DOHH2 (cell line): Measurements from ENCODE around the gene ZNF322.
"Not testable (repeated sequence)": the region's sequence is repeated elsewhere in the genome, so short reads cannot be mapped to it uniquely, and the experiment has no call there.

ENCODE experiments used
- H3F3A ChIP-seq: fragments of 200-600 bp; sonication (generic), shearing (Covaris generic); 2 replicates; pipeline ENCODE4 v1.6.0; 2016; ENCODE audit warnings: antibody characterized with exemption, mild to moderate bottlenecking; ENCODE audit not compliant: control insufficient read depth, insufficient read depth
- H3K27ac ChIP-seq: fragments of 200-600 bp; sonication (generic); 2 replicates; pipeline ENCODE4 v1.5.1; 2014; ENCODE audit warnings: low read depth, mild to moderate bottlenecking, low read length, moderate library complexity
- H3K27me3 ChIP-seq: fragments of 200-600 bp; sonication (generic); 2 replicates; pipeline ENCODE4 v1.6.1; 2014; ENCODE audit warnings: mild to moderate bottlenecking, low read length, mixed read lengths; ENCODE audit not compliant: control insufficient read depth
- H3K36me3 ChIP-seq: fragments of 200-600 bp; sonication (generic); 2 replicates; pipeline ENCODE4 v1.6.1; 2014; ENCODE audit warnings: mild to moderate bottlenecking, low read length, moderate library complexity, mixed read lengths; ENCODE audit not compliant: control insufficient read depth
- H3K4me1 ChIP-seq: fragments of 200-600 bp; sonication (generic); 2 replicates; pipeline ENCODE4 v1.6.1; 2014; ENCODE audit warnings: mild to moderate bottlenecking, low read length, mixed read lengths; ENCODE audit not compliant: control insufficient read depth
- H3K4me2 ChIP-seq: fragments of 200-600 bp; sonication (generic); 2 replicates; pipeline ENCODE4 v1.6.0; 2014; ENCODE audit warnings: mild to moderate bottlenecking, low read length, moderate library complexity
- H3K4me3 ChIP-seq: fragments of 200-600 bp; sonication (generic); 2 replicates; pipeline ENCODE4 v1.5.1; 2014; ENCODE audit warnings: mild to moderate bottlenecking, low read length, mixed read lengths
- H3K79me2 ChIP-seq: fragments of 200-600 bp; sonication (generic); 2 replicates; pipeline ENCODE4 v1.6.1; 2014; ENCODE audit warnings: mild to moderate bottlenecking, low read length, mixed read lengths; ENCODE audit not compliant: control insufficient read depth
- H3K9me2 ChIP-seq: fragments of 200-600 bp; sonication (generic); replicated peaks from 2 replicates; pipeline ENCODE4 v1.6.1; 2014; ENCODE audit warnings: mild to moderate bottlenecking, low read length, mixed read lengths; ENCODE audit not compliant: control insufficient read depth
- H3K9me3 ChIP-seq: fragments of 200-600 bp; sonication (generic); 2 replicates; pipeline ENCODE4 v1.6.1; 2014; ENCODE audit warnings: antibody characterized with exemption, low read length, mixed read lengths; ENCODE audit not compliant: control insufficient read depth, insufficient read depth
- H4K20me1 ChIP-seq: fragments of 200-600 bp; sonication (generic); 2 replicates; pipeline ENCODE4 v1.6.0; 2014; ENCODE audit warnings: low read depth, mild to moderate bottlenecking, antibody characterized with exemption, low read length, moderate library complexity; ENCODE audit not compliant: control insufficient read depth, insufficient read depth
- CTCF ChIP-seq: fragments of 200-600 bp; sonication (generic); IDR thresholded peaks from one replicate; pipeline ENCODE4 v1.5.1; 2014; ENCODE audit warnings: antibody characterized with exemption, mild to moderate bottlenecking, low read depth, low read length; ENCODE audit not compliant: poor library complexity, severe bottlenecking
- EZH2phosphoT487 ChIP-seq: fragments of 200-600 bp; sonication (generic); IDR thresholded peaks from 2 replicates; pipeline ENCODE4 v1.6.1; 2017; ENCODE audit warnings: borderline replicate concordance, mild to moderate bottlenecking, antibody characterized with exemption, low read length, moderate library complexity, mixed read lengths

ZNF322 gene

GRCh38 chr6:26659042-26659999 lies at the start of gene ZNF322:
Gene ZNF322 (minus strand): TSS chr6:26659746. CDS start chr6:26638553, 21,193 bp downstream.
- TF ChIP-seq EZH2phosphoT487 (no peak), CTCF (no peak)
- H3K27me3 ChIP-seq, result no peaks in the 10 kb centered on the region
- H3K9me2 ChIP-seq, result no peaks in the 10 kb centered on the region
- H3F3A ChIP-seq, result no peaks in the 10 kb centered on the region
- peaks cover 10% of the 10 kb centered on the region for H3K79me2 ChIP-seq
- H3K27ac ChIP-seq, result no peak within 1 kb of the TSS
- H3K4me3 ChIP-seq, result peak within 1 kb of the TSS; percentile 84
- peaks cover 5% of the 10 kb centered on the region; the same call in 1 of the 2 replicates for H3K36me3 ChIP-seq
- peak within 1 kb of the TSS; percentile 87 for H3K4me2 ChIP-seq
- H3K4me1 ChIP-seq, result peaks cover 16% of the 10 kb centered on the region
- no peaks in the 10 kb centered on the region for H3K9me3 ChIP-seq
- no peaks in the 10 kb centered on the region for H4K20me1 ChIP-seq

- not testable (repeated sequence) for H3K79me2 ChIP-seq, H3K9me2 ChIP-seq, H3K27me3 ChIP-seq, H3K36me3 ChIP-seq, H3F3A ChIP-seq, H3K4me3 ChIP-seq, H3K4me2 ChIP-seq, H3K27ac ChIP-seq, H4K20me1 ChIP-seq, H3K9me3 ChIP-seq, H3K4me1 ChIP-seq
Measured at GRCh38 chr6:26705780-26706179, 46.2 kb upstream of the ZNF322 start.

- not testable (repeated sequence) for H3K36me3 ChIP-seq, H3K9me3 ChIP-seq, H3F3A ChIP-seq, H3K79me2 ChIP-seq, H3K27me3 ChIP-seq, H3K4me1 ChIP-seq, H3K4me3 ChIP-seq, H4K20me1 ChIP-seq, H3K4me2 ChIP-seq, H3K27ac ChIP-seq, H3K9me2 ChIP-seq
Measured at GRCh38 chr6:26705352-26705751, 45.8 kb upstream of the ZNF322 start.

- not testable (repeated sequence) for H3K27ac ChIP-seq, H3F3A ChIP-seq, H3K79me2 ChIP-seq, H3K4me2 ChIP-seq, H3K27me3 ChIP-seq, H3K4me1 ChIP-seq, H3K36me3 ChIP-seq, H3K9me2 ChIP-seq, H3K4me3 ChIP-seq, H3K9me3 ChIP-seq, H4K20me1 ChIP-seq
Measured at GRCh38 chr6:26701023-26701747, 41.6 kb upstream of the ZNF322 start.

- H3F3A ChIP-seq, H3K9me3 ChIP-seq: not testable (repeated sequence)
Measured at GRCh38 chr6:26697496-26697895, 38.0 kb upstream of the ZNF322 start.

GRCh38 chr6:26689324-26689947 lies 29.9 kb upstream of the ZNF322 start:
- not testable (repeated sequence) for H3K4me1 ChIP-seq, H3K36me3 ChIP-seq, H3K9me3 ChIP-seq, H3K27me3 ChIP-seq, H4K20me1 ChIP-seq, H3F3A ChIP-seq, H3K9me2 ChIP-seq, H3K27ac ChIP-seq, H3K79me2 ChIP-seq, H3K4me2 ChIP-seq, H3K4me3 ChIP-seq

More at GRCh38 chr6:26697496-26697895, 38.0 kb upstream of the ZNF322 start:
- not testable (repeated sequence) for H3K4me2 ChIP-seq, H3K79me2 ChIP-seq, H3K9me2 ChIP-seq, H3K4me3 ChIP-seq, H3K4me1 ChIP-seq, H3K36me3 ChIP-seq, H3K27ac ChIP-seq, H3K27me3 ChIP-seq, H4K20me1 ChIP-seq
